HepG2 (cell line): ENCODE measurements around the gene JPH4. TPM values are rescaled to one million over a fixed set of nuclear protein-coding genes. Genes with fewer than 3 reads are reported as not detected.

Experiments used
- AHR ChIP-seq: IDR thresholded peaks from 2 replicates; pipeline ENCODE4 v1.6.1; 2018; ENCODE audit warnings: missing genetic modification reagents, missing compliant biosample characterization
- ATF5 ChIP-seq: sonication (generic); formaldehyde crosslinking; IDR thresholded peaks from 2 replicates; pipeline ENCODE4 v1.4.0; 2020; ENCODE audit warnings: mild to moderate bottlenecking, low read depth, missing genetic modification reagents
- ETV6 ChIP-seq: sonication (generic); formaldehyde crosslinking; conservative IDR thresholded peaks from 2 replicates; pipeline ENCODE4 v1.4.0; 2020; ENCODE audit warnings: missing genetic modification reagents
- HMG20A ChIP-seq: IDR thresholded peaks from 2 replicates; pipeline ENCODE4 v1.6.1; 2016; ENCODE audit warnings: borderline replicate concordance
- KDM4B ChIP-seq: sonication (generic); formaldehyde crosslinking; IDR thresholded peaks from 2 replicates; pipeline ENCODE4 v1.4.0; 2020; ENCODE audit warnings: missing genetic modification reagents
- KDM5A ChIP-seq: fragments of 200-600 bp; sonication (generic); IDR thresholded peaks from 2 replicates; pipeline ENCODE4 v1.7.0; 2018; ENCODE audit warnings: antibody characterized with exemption, mild to moderate bottlenecking, low read length, borderline replicate concordance
- MED13 ChIP-seq: sonication (generic); formaldehyde crosslinking; IDR thresholded peaks from 2 replicates; pipeline ENCODE4 v1.5.0; 2020; ENCODE audit warnings: missing genetic modification reagents
- MXI1 ChIP-seq: IDR thresholded peaks from 3 replicates; pipeline ENCODE4 v1.6.1; 2012; ENCODE audit warnings: low read depth, low read length, inconsistent platforms, borderline replicate concordance
- PRPF4 ChIP-seq: fragments of 200-400 bp; formaldehyde crosslinking; IDR thresholded peaks from 2 replicates; pipeline ENCODE4 v1.6.1; 2016; ENCODE audit warnings: low read length, low read depth; ENCODE audit not compliant: poor library complexity, severe bottlenecking
- SCMH1 ChIP-seq: sonication (generic); formaldehyde crosslinking; IDR thresholded peaks from 2 replicates; pipeline ENCODE4 v1.9.0; 2021; ENCODE audit warnings: missing genetic modification reagents, mild to moderate bottlenecking, borderline replicate concordance
- SRF ChIP-seq: IDR thresholded peaks from 2 replicates; pipeline ENCODE4 v1.6.1; 2011; ENCODE audit warnings: mild to moderate bottlenecking, low read depth, low read length, moderate library complexity
- TBX2 ChIP-seq: sonication (generic); formaldehyde crosslinking; IDR thresholded peaks from 2 replicates; pipeline ENCODE4 v1.5.0; 2020; ENCODE audit warnings: missing genetic modification reagents, mild to moderate bottlenecking, borderline replicate concordance
- TEAD3 ChIP-seq: optimal IDR thresholded peaks from 2 replicates; pipeline ENCODE3; 2016; ENCODE audit warnings: borderline replicate concordance
- TFDP1 ChIP-seq: IDR thresholded peaks from 2 replicates; pipeline ENCODE4 v1.6.1; 2016; ENCODE audit warnings: missing compliant biosample characterization, missing genetic modification reagents, borderline replicate concordance
- TSC22D2 ChIP-seq: sonication (generic); formaldehyde crosslinking; IDR thresholded peaks from 2 replicates; pipeline ENCODE4 v1.5.1; 2020; ENCODE audit warnings: missing genetic modification reagents, mild to moderate bottlenecking, borderline replicate concordance
- UBTF ChIP-seq: sonication (generic); formaldehyde crosslinking; IDR thresholded peaks from 2 replicates; pipeline ENCODE4 v1.4.0; 2020; ENCODE audit warnings: mild to moderate bottlenecking, missing genetic modification reagents
- ZNF687 ChIP-seq: sonication (generic); formaldehyde crosslinking; IDR thresholded peaks from 2 replicates; pipeline ENCODE4 v1.5.1; 2020; ENCODE audit warnings: mild to moderate bottlenecking, missing genetic modification reagents, moderate library complexity
- ZNF749 ChIP-seq: sonication (generic); formaldehyde crosslinking; IDR thresholded peaks from 2 replicates; pipeline ENCODE4 v1.8.0; 2022; ENCODE audit warnings: mild to moderate bottlenecking, missing genetic modification reagents, moderate library complexity, borderline replicate concordance
- polyA plus RNA-seq, 8 experiments: library from polyadenylated mRNA; depleted of rRNA in 3 of 8; stranded (reverse) in 7 of 8; unstranded in 1 of 8; fragments of >200 nt; fragmentation: Illumina TruSeq in 4 of 8; extraction: Trizol in 4 of 8; gene quantifications; 2 replicates each; pipeline versions ENCODE4 v1.2.1 to v1.2.3, GENCODE V29; 2011 to 2016; ENCODE audit warnings: low read depth in 4 of 8, missing spikeins in 1 of 8, mixed read lengths in 1 of 8; ENCODE audit not compliant: insufficient read depth in 1 of 8
- total RNA-seq, 5 experiments: library from RNA; depleted of rRNA; stranded (reverse); fragments of >200 nt; fragmentation: Illumina TruSeq; extraction: Trizol; gene quantifications; 2 replicates each; pipeline ENCODE4 v1.2.3, GENCODE V29; 2016; ENCODE audit warnings: low read depth in 1 of 5

The JPH4 gene
- total and polyA plus RNA-seq, 2 of the 13 experiments (the other 11 are each of a cell fraction or from before 2014, with no cell fraction given): 0.08 to 0.22 TPM

- TF ChIP-seq TFDP1 (CRISPR knock-in tag) (peak; percentile 13; the same call in 1 of the 2 replicates), PRPF4 (peak; percentile 41), KDM4B (CRISPR knock-in tag) (peak; percentile 39; the same call in 1 of the 2 replicates), ZNF749 (CRISPR knock-in tag) (0 out of 2 replicates have a peak, but pooled peaks have one; percentile 1), SRF (no peak), MED13 (no peak), ZNF687 (CRISPR knock-in tag) (peak; percentile 31), TSC22D2 (CRISPR knock-in tag) (0 out of 2 replicates have a peak, but pooled peaks have one; percentile 15), SCMH1 (no peak), TEAD3 (CRISPR knock-in tag) (peak; percentile 28), ATF5 (CRISPR knock-in tag) (0 out of 2 replicates have a peak, but pooled peaks have one; percentile 30), KDM5A (no peak), MXI1 (no peak), ETV6 (CRISPR knock-in tag) (0 out of 2 replicates have a peak, but pooled peaks have one; percentile 5), AHR (CRISPR knock-in tag) (peak; percentile 22; the same call in 1 of the 2 replicates), UBTF (CRISPR knock-in tag) (peak; percentile 76; the same call in 1 of the 2 replicates), TBX2 (CRISPR knock-in tag) (no peak; the same call in 1 of the 2 replicates), HMG20A (CRISPR knock-in tag) (no peak)
These were observed 2.3 kb upstream of the JPH4 start (continued) for GRCh38 chr14:23580948-23581281.
